ENCODE measurements around the gene SIM1. TPM values are rescaled to one million over a fixed set of nuclear protein-coding genes. Genes with fewer than 3 reads are reported as not detected.

Gene SIM1
- total RNA-seq, 2 experiments from 2014 or later = not detected

DNA sequence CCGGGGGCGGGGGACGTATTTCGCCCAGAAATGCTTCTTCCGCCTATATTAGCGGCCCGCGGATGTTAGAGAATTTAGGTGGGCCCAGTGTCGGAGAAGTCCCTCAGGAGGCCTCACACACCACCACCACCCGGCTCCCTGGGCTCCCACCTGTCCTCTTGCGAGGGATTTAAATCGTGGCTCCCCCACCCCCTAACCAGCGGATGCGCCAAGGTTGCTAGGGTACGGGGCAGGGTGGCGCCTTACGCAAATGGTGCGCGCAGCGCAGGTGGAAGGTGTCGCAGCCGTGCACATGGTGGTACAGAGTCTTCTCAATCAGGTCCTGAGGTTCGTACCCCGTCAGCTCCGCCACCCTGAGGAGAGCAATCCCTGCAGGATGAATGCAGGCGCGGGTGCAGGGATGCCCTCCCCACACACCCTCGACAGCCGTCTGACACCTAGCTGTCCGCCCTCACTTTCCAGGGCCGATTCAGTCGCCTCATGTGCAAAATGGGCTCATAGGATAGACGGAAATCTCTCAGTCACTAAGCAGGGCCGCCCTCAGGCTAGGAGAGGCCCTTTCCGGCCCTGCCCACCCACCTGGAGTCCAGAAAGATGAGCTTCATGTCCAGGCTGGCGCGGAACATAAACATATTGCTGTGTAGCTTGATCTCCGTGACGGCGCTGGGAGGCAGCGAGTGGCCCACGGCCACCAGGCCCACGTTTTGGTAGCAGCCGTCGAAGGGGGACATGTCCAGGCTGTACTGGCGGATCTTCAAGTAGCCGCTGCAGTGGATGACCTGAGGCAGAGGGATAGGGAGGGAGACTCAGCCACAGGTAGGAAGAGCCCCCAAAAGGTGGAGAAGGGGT lies 16.6 kb downstream of the SIM1 start:
- ChIA-PET CTCF (no interaction called here), POLR2A (no interaction called here)
- Mint-ChIP-seq H3K27ac (no peak overlapping the region), H3K36me3 (ENCODE audit: low read depth) (no peaks in the 10 kb centered on the region), H3K4me1 (ENCODE audit: low read depth) (peaks cover 13% of the 10 kb centered on the region), H3K27me3 (peaks cover 5% of the 10 kb centered on the region), H3K9me3 (no peaks in the 10 kb centered on the region), H3K4me3 (no peak overlapping the region)
- intact Hi-C loops (cut with DNase I, micrococcal nuclease) = no loop called here
- Histone ChIP-seq H3K27ac (ENCODE audit: low read depth in 1 of 2, low read length in 2 of 2) (no peak overlapping the region), H3K9me3 (ENCODE audit: control insufficient read depth in 1 of 2, insufficient read depth in 1 of 2, low read length in 2 of 2) (peaks cover 3 to 31% of the 10 kb centered on the region in 2 experiments), H3K27me3 (ENCODE audit: control insufficient read depth in 1 of 2, insufficient read depth in 2 of 2, low read length in 2 of 2) (peaks cover 76 to 77% of the 10 kb centered on the region in 2 experiments), H3K4me1 (ENCODE audit: insufficient read depth, low read length) (peaks cover 13% of the 10 kb centered on the region), H3K4me3 (ENCODE audit: low read length) (no peak overlapping the region), H3K36me3 (ENCODE audit: insufficient read depth, low read length) (no peaks in the 10 kb centered on the region)
- TF ChIP-seq, protein P1, sequence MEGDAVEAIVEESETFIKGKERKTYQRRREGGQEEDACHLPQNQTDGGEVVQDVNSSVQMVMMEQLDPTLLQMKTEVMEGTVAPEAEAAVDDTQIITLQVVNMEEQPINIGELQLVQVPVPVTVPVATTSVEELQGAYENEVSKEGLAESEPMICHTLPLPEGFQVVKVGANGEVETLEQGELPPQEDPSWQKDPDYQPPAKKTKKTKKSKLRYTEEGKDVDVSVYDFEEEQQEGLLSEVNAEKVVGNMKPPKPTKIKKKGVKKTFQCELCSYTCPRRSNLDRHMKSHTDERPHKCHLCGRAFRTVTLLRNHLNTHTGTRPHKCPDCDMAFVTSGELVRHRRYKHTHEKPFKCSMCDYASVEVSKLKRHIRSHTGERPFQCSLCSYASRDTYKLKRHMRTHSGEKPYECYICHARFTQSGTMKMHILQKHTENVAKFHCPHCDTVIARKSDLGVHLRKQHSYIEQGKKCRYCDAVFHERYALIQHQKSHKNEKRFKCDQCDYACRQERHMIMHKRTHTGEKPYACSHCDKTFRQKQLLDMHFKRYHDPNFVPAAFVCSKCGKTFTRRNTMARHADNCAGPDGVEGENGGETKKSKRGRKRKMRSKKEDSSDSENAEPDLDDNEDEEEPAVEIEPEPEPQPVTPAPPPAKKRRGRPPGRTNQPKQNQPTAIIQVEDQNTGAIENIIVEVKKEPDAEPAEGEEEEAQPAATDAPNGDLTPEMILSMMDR (IDR thresholded peaks at IDR 0.05) = no peak
- ATAC-seq (ENCODE audit: poor library complexity) = no peak
- DNase-seq = no peak

DNA sequence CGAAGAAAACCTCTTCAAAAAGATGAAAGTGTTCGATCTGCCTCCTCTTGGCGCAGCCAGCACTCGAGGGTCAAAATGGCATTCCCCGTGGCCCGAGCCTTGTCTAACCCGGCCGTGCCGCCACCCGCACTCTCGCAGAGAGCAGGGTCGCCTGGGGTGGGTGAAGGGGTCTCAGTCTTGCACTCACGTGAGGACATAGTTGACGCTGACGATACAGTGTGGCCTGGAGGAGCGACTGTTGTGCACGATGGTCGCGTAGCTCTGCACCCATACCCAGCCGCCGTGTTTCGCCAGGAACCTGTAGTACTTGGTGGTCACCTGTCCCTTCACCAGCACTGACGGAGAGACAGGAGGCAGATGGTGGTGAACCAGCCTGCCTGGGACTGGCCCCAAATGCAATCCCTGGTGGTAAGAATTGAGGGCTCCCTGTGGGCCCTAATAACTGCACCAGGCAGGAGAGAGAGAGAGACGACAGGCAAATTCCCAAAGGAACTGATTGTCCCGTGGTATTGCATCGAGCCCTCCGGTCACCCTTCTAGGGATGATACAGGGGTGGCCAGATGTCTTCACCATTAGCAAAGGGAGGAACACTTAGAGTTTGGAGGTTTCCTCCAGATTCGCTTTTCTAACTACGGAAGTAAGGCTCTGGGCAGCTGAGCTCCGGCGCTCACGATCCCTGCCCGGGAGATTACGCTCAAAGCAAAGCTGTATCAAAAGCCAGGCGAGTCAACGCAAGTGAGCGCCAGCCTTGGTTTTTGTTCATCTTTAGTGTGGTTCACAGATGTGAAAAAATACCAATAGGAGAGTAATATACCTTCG lies 17.4 kb downstream of the SIM1 start:
- peaks cover 3 to 31% of the 10 kb centered on the region in 2 experiments for H3K9me3 ChIP-seq (ENCODE audit: control insufficient read depth in 1 of 2, insufficient read depth in 1 of 2, low read length in 2 of 2)
- H3K36me3 Mint-ChIP-seq (ENCODE audit: low read depth) = no peaks in the 10 kb centered on the region
- ChIA-PET POLR2A (no interaction called here), CTCF (no interaction called here)
- H3K4me1 Mint-ChIP-seq (ENCODE audit: low read depth) = peaks cover 13% of the 10 kb centered on the region
- H3K4me1 ChIP-seq (ENCODE audit: insufficient read depth, low read length) = peaks cover 13% of the 10 kb centered on the region
- ATAC-seq (ENCODE audit: poor library complexity) (no peak), DNase-seq (no peak)
- intact Hi-C loops (cut with DNase I, micrococcal nuclease) = no loop called here
- peaks cover 67 to 70% of the 10 kb centered on the region in 2 experiments for H3K27me3 ChIP-seq (ENCODE audit: control insufficient read depth in 1 of 2, insufficient read depth in 2 of 2, low read length in 2 of 2)
- peaks cover 6% of the 10 kb centered on the region for H3K27me3 Mint-ChIP-seq
- TF ChIP-seq, protein P1 (IDR thresholded peaks at IDR 0.05) = no peak
- no peak overlapping the region for H3K4me3 ChIP-seq (ENCODE audit: low read length)
- H3K4me3 Mint-ChIP-seq = no peak overlapping the region
- H3K27ac Mint-ChIP-seq = no peak overlapping the region
- H3K36me3 ChIP-seq (ENCODE audit: insufficient read depth, low read length) = no peaks in the 10 kb centered on the region
- no peaks in the 10 kb centered on the region for H3K9me3 Mint-ChIP-seq
- no peak overlapping the region for H3K27ac ChIP-seq (ENCODE audit: low read depth in 1 of 2, low read length in 2 of 2)

DNA sequence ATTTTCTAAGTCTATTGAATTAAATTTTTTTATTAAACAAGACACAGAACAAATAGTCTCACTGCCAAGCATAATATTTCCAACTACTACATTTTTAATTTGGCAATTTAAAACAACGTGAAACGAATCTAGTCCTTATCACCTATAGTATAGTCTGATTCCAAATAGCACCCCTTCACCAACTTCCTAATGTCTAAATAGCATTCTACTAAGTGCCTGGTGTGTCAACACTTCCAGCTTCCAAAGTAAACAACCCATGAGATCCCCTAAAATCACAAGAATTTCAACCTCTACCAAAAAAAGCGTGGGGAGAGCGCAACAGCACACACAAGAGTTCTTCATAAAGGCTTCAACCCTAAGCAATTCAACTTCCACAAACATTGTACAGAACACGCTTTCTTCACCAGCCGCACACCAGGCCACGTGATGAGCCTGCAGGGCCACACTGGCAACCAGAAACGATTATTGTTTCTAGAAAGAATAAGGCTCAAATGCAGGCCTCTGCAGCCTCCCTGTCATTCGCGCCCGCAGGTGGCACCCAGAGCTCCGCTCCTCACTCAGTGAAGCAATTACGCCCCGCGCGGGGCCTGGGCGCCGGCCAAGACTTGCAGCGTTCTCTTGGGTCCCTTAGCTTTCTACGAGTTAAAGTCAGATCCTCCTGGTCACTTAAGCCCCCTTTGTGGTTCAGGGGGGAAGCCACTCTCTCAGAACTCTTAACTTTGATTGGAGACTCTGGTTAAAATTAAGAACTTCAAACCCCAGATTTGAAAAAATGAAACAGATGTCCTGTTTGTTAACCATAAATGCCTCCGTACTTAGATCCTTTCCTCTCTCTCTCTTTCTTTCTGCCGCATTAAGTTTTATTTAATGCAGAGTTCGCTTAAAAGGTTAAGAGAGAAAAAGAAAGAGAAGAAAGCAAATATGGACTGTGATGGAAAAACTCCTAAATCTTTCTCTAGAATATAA lies 18.3 kb downstream of the SIM1 start:
- Mint-ChIP-seq H3K9me3 (no peaks in the 10 kb centered on the region), H3K36me3 (ENCODE audit: low read depth) (no peaks in the 10 kb centered on the region), H3K4me3 (no peak overlapping the region), H3K4me1 (ENCODE audit: low read depth) (peaks cover 13% of the 10 kb centered on the region), H3K27me3 (peaks cover 12% of the 10 kb centered on the region), H3K27ac (no peak overlapping the region)
- no peak for DNase-seq
- no peak overlapping the region for H3K4me3 ChIP-seq (ENCODE audit: low read length)
- H3K36me3 ChIP-seq (ENCODE audit: insufficient read depth, low read length) = no peaks in the 10 kb centered on the region
- peaks cover 13% of the 10 kb centered on the region for H3K4me1 ChIP-seq (ENCODE audit: insufficient read depth, low read length)
- peaks cover 3 to 31% of the 10 kb centered on the region in 2 experiments for H3K9me3 ChIP-seq (ENCODE audit: control insufficient read depth in 1 of 2, insufficient read depth in 1 of 2, low read length in 2 of 2)
- no peak for ATAC-seq (ENCODE audit: poor library complexity)
- intact Hi-C loops (cut with DNase I, micrococcal nuclease) = no loop called here
- ChIA-PET CTCF (no interaction called here), POLR2A (no interaction called here)
- H3K27me3 ChIP-seq (ENCODE audit: control insufficient read depth in 1 of 2, insufficient read depth in 2 of 2, low read length in 2 of 2) = peaks cover 58 to 61% of the 10 kb centered on the region in 2 experiments
- no peak overlapping the region for H3K27ac ChIP-seq (ENCODE audit: low read depth in 1 of 2, low read length in 2 of 2)
- TF ChIP-seq, protein P1 (IDR thresholded peaks at IDR 0.05) = no peak
